ENCODE data around the gene LRMDA.

DNA sequence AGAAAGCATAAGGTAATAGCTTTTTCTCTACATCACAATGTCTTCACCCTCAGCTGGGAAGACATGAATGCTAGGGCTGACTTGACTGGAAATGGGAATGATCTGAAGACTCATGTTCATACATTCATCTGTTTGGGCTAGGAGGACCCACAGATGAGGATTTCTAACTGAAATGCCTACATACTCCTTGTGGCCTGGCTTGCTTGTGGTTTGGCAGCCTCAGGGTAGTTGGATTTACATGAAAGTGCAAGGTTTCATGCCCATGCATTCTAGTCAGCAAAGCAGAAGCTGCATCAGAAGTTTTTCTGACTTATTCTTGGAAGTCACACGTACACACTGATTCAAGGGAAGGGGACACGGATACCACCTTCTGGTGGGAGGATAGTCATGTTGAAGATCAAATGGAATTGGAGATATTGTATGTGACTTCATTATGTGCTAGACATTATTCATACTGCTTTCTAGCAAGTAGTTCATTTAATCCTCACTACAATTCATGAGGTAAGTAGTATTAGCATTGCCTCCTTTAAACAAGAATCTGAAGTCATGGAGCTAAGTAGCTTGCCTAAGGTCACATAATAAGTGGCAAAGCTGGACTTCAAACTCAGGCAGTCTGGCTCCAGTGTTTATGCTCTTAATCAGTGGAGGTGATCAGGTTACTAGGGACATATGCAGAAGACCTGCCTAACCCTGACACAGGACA, 957.0 kb downstream of the LRMDA start:
- TF ChIP-seq CTCF (IDR thresholded peaks at IDR 0.05; ENCODE audit: insufficient read depth, low read length, poor library complexity, severe bottlenecking), result no peak
- TF ChIP-seq EZH2phosphoT487 (conservative IDR thresholded peaks at IDR 0.05; ENCODE audit: low read length), result no peak

Data from SU-DHL-6 (cell line).